HL-60 (cell line): ENCODE data around the gene OR8G1.
A peak's percentile ranks its signal among the peaks of the same experiment; 100 is the strongest.
"Not testable (repeated sequence)": the region's sequence is repeated elsewhere in the genome, so short reads cannot be mapped to it uniquely, and the experiment has no call there.

Experiments used
- DNase-seq, 2 experiments: peaks; one replicate each; pipeline ENCODE4 v3.0.0-alpha.2; 2010 to 2020; ENCODE audit warnings: low read depth in 1 of 2, low spot score in 1 of 2
- H3K27ac ChIP-seq: fragments of 250-450 bp; sonication (Bioruptor Pico); replicated peaks from 2 replicates; pipeline ENCODE4 v1.5.1; 2020; ENCODE audit warnings: mild to moderate bottlenecking, moderate library complexity
- H3K27me3 ChIP-seq: fragments of 250-450 bp; sonication (Bioruptor Pico); 2 replicates; pipeline ENCODE4 v1.5.1; 2021; ENCODE audit warnings: mild to moderate bottlenecking, moderate library complexity; ENCODE audit not compliant: insufficient read depth, poor library complexity, severe bottlenecking
- H3K4me3 ChIP-seq: replicated peaks from 2 replicates; pipeline ENCODE4 v1.5.1; 2011; ENCODE audit warnings: mild to moderate bottlenecking, control low read depth, low read length; ENCODE audit not compliant: insufficient read depth
- CTCF ChIP-seq: IDR thresholded peaks from one replicate; pipeline ENCODE4 v1.5.1; 2011; ENCODE audit warnings: low read length, control low read depth, inconsistent platforms; ENCODE audit not compliant: insufficient read depth
- GABPA ChIP-seq: IDR thresholded peaks from 2 replicates; pipeline ENCODE4 v1.6.1; 2012; ENCODE audit warnings: low read depth
- POLR2AphosphoS5 ChIP-seq: IDR thresholded peaks from 2 replicates; pipeline ENCODE4 v1.6.1; 2012; ENCODE audit warnings: low read depth
- REST ChIP-seq: IDR thresholded peaks from 2 replicates; pipeline ENCODE4 v1.6.1; 2012; ENCODE audit warnings: low read depth; ENCODE audit not compliant: insufficient replicate concordance
- SPI1 ChIP-seq: IDR thresholded peaks from 2 replicates; pipeline ENCODE4 v1.6.1; 2012; ENCODE audit warnings: low read depth, mild to moderate bottlenecking, borderline replicate concordance

Gene OR8G1

GRCh38 chr11:124233376-124233775 is 7.5 kb upstream of the OR8G1 start:
- TF ChIP-seq CTCF = no peak
- TF ChIP-seq POLR2AphosphoS5 = no peak
- Histone ChIP-seq H3K4me3 (no peak overlapping the region), H3K27ac (no peak overlapping the region), H3K27me3 (no peaks in the 10 kb centered on the region)
- no peak for DNase-seq

GRCh38 chr11:124238512-124238911 is 2.4 kb upstream of the OR8G1 start:
- TF ChIP-seq REST (no peak), POLR2AphosphoS5 (no peak), CTCF (no peak), SPI1 (no peak), GABPA (no peak)
- DNase-seq = peak in 1 of 2 experiments; percentile 39
- no peak overlapping the region for H3K4me3 ChIP-seq

GRCh38 chr11:124249869-124250268 is 9.0 kb downstream of the OR8G1 start:
- not testable (repeated sequence) for H3K27me3 ChIP-seq, H3K4me3 ChIP-seq
- peak in 1 of 2 experiments; percentile 50 for DNase-seq
- peak overlapping the region; percentile 59 for H3K27ac ChIP-seq

More at GRCh38 chr11:124238512-124238911, 2.4 kb upstream of the OR8G1 start:
- Histone ChIP-seq H3K27ac (peak overlapping the region; percentile 18; the same call in 1 of the 2 replicates), H3K27me3 (no peaks in the 10 kb centered on the region)

- H3K27me3 ChIP-seq = no peaks in the 10 kb centered on the region
- H3K4me3 ChIP-seq = no peak within 1 kb of the TSS
- no peak for TF ChIP-seq POLR2AphosphoS5
- no peak for TF ChIP-seq SPI1
- no peak for TF ChIP-seq GABPA
- TF ChIP-seq REST = no peak
- TF ChIP-seq CTCF = no peak
- no peak for DNase-seq
- H3K27ac ChIP-seq = no peak within 1 kb of the TSS
Observed at GRCh38 chr11:124256076-124256475, 15.2 kb downstream of the OR8G1 start, which contains the start of gene OR8G5. Gene OR8G5, plus strand, starts transcription at chr11:124256376. Its CDS starts 8,556 bp downstream, at chr11:124264932.

GRCh38 chr11:124265041-124265440 is 24.1 kb downstream of the OR8G1 start:
- not testable (repeated sequence) for H3K27ac ChIP-seq, H3K4me3 ChIP-seq, H3K27me3 ChIP-seq
- peak in 1 of 2 experiments; percentile 26 for DNase-seq

GRCh38 chr11:124270886-124271285 is 30.0 kb downstream of the OR8G1 start:
- DNase-seq, H3K27ac ChIP-seq, H3K27me3 ChIP-seq, H3K4me3 ChIP-seq: not testable (repeated sequence)
